ENCODE measurements around the gene DPYSL5. TPM values are rescaled to one million over a fixed set of nuclear protein-coding genes. Genes with fewer than 3 reads are reported as not detected.

DPYSL5 gene
- polyA plus RNA-seq, 3 donors from 2014 or later = not detected

DNA sequence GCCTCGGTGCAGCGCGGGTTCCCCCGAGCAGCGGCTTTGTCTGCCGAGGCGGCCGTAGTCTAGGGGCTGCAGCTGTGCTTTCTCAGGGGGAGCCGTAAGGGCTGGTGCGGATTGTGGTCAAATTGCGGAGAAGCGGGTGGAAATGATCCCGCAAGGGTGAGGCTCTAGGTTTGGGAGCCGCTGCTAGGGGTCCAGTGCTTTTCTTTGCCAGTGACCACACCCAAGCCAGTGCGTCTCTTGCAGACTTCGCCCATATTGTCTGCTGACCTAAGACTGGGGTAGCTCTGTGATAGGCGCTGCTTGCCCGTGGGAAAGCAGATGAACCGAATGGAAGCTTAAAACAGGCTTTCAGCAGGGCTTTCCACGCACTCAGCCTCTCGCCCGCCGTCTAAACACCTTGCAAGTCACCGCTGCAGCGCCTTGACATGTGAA is 2.1 kb downstream of the DPYSL5 start:
- H3K27me3 Mint-ChIP-seq (ENCODE audit: low read depth in 3 of 3) = peaks cover 15 to 21% (median 21%) of the 10 kb centered on the region in 3 donors

DNA sequence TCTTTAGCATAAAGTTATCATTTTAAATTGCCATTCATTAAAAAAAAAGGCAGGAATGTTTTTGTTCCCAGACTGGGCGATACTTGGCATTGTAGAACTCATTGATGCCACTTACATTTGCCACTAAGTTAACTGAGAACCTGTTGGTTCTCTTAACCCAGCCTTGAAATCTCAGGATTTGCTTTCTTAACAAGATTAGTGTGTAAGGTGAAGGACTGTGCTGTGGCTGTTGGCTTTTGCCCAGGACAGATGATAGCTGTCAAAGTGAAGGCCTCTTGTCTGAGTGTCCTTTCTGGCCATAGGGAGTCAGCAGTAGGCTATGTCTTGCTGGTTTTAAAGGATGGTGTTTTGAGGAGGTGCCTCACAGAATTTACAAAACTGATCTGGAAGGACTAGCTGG is 2.6 kb downstream of the DPYSL5 start:
- peaks cover 15 to 20% (median 19%) of the 10 kb centered on the region in 3 donors for H3K27me3 Mint-ChIP-seq (ENCODE audit: low read depth in 3 of 3)
- H3K27ac Mint-ChIP-seq = no peak overlapping the region
- H3K4me3 Mint-ChIP-seq = peak overlapping the region in 3 of 5 donors; percentile 12 to 19 (median 14)
- no peaks in the 10 kb centered on the region for H3K36me3 Mint-ChIP-seq
- H3K4me1 Mint-ChIP-seq = peaks cover 11 to 12% of the 10 kb centered on the region in 2 donors
- DNase-seq = no peak
- no peaks in the 10 kb centered on the region for H3K9me3 Mint-ChIP-seq

More for the DNA sequence above, 2.1 kb downstream of the DPYSL5 start:
- no peaks in the 10 kb centered on the region for H3K9me3 Mint-ChIP-seq
- no peaks in the 10 kb centered on the region for H3K36me3 Mint-ChIP-seq
- no peak overlapping the region for H3K27ac Mint-ChIP-seq
- peak overlapping the region in 2 of 5 donors; percentile 39 to 55 for H3K4me3 Mint-ChIP-seq
- peaks cover 11 to 12% of the 10 kb centered on the region in 2 donors for H3K4me1 Mint-ChIP-seq
- DNase-seq = no peak

DNA sequence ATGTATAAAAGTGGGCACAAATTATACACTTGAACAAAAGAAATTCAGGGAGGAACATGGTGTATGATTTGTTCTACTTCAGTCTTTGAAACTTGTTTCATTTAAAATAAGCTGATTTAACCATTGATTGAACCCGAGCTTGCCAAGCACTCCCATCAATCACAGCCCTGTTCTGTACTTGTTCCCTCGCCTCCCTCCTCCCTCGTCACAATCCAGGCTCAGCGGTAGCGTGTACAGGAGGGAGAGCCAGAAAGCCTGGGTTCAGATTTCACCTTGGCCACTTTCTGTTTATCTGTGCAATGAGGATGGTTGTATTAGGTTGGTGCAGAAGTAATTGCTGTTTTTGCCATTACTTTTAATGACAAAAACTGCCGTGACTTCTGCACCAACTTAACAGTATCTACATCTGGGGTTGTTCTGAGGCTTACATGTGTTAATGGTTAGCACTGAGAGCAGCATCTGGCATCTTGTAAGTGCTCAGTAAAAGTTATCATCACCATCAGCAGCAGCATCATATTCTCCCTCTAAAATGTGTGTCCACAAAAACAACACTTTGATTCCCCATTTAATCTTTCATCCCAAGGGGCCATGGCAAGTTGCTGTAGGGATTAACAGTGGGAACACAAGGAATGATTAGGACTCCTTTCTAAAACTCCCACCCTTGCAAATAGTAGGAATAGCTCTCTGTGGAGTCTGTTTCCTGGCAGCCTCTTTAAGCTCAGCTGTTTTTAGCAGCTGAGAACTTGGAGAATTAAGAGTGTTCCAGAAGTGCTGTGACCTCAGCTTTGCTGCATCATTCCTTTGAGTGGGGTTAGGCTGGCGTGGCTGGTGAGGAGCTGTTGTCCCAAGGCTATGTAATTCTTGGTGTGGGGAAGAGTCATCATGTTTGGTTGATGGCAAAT is 4.7 kb downstream of the DPYSL5 start:
- H3K36me3 Mint-ChIP-seq = no peaks in the 10 kb centered on the region
- H3K9me3 Mint-ChIP-seq = no peaks in the 10 kb centered on the region
- no peak for DNase-seq
- no peak overlapping the region for H3K27ac Mint-ChIP-seq
- H3K4me3 Mint-ChIP-seq = no peak overlapping the region
- peaks cover 0 to 5% of the 10 kb centered on the region in 2 donors for H3K4me1 Mint-ChIP-seq
- H3K27me3 Mint-ChIP-seq (ENCODE audit: low read depth in 3 of 3) = peaks cover 6 to 10% (median 8%) of the 10 kb centered on the region in 3 donors

DNA sequence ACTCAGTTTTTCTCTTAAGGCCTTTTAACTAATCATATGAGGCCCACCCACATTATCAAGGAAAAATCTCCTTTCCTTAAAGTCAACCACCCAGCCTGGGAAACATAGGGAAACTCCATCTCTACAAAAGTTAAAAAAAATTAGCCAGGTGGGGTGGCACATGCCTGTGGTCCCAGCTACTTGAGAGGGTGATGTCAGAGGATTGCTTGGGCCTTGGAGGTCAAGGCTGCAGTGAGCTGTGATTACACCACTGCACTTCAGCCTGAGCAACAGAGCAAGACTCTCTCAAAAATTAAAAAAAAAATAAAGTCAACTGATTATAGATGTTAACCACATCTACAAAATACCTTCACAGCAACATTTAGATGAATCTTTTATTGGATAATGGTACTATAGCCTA is 5.8 kb downstream of the DPYSL5 start:
- no peaks in the 10 kb centered on the region for H3K36me3 Mint-ChIP-seq
- H3K9me3 Mint-ChIP-seq = no peaks in the 10 kb centered on the region
- no peak overlapping the region for H3K4me3 Mint-ChIP-seq
- H3K27ac Mint-ChIP-seq = no peak overlapping the region
- DNase-seq = no peak
- H3K4me1 Mint-ChIP-seq = peaks cover 0 to 5% of the 10 kb centered on the region in 2 donors
- H3K27me3 Mint-ChIP-seq (ENCODE audit: low read depth in 3 of 3) = peaks cover 8 to 10% (median 9%) of the 10 kb centered on the region in 3 donors

DNA sequence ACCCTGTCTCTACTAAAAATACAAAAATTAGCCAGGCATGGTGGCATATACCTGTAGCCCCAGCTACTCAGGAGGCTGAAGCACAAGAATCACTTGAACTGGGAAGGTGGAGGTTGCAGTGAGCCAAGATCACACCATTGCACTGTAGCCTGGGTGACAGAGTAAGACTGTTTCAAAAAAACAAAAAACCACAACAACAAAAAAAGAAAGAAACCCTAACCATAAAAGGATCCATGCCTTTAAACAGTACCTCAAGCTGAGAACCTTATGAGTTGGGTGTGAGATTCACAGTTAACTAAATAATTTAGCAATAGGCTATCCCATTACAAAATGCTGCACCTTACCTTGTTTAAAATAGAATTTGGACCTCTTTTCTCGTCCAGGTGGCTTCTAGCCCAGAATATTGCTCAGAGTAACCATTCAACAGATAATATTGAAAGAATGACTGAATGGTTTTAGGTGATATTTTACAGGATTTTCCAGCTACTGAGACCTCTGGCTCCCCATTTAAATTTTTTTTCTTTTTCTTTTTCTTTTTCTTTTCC is 6.4 kb downstream of the DPYSL5 start:
- DNase-seq = no peak
- H3K4me1 Mint-ChIP-seq = peaks cover 0 to 2% of the 10 kb centered on the region in 2 donors
- H3K9me3 Mint-ChIP-seq = no peaks in the 10 kb centered on the region
- no peaks in the 10 kb centered on the region for H3K36me3 Mint-ChIP-seq
- H3K27me3 Mint-ChIP-seq (ENCODE audit: low read depth in 3 of 3) = peaks cover 9 to 10% (median 10%) of the 10 kb centered on the region in 3 donors
- no peak overlapping the region for H3K4me3 Mint-ChIP-seq
- H3K27ac Mint-ChIP-seq = no peak overlapping the region

DNA sequence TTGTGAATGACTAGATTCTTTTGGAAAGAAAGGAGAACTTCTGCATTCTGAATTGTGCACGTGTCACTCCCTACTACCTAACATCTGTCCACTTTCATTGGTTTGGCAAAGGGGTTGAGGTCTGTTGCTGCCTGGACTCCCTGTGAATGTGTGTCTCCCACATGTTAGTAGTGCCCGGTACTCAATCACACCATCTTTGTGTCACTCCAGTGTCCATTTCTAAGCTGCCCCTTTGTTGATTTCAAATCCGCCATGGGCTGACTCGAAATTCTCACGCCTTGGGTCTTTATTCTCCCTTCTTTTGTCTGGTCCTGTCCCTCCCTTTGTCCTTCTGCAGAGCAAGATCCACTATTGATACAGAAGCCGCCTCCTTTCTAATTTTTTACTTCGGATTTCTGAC is 7.5 kb downstream of the DPYSL5 start:
- peaks cover 0 to 2% of the 10 kb centered on the region in 2 donors for H3K4me1 Mint-ChIP-seq
- H3K36me3 Mint-ChIP-seq = no peaks in the 10 kb centered on the region
- peaks cover 8 to 12% (median 9%) of the 10 kb centered on the region in 3 donors for H3K27me3 Mint-ChIP-seq (ENCODE audit: low read depth in 3 of 3)
- no peaks in the 10 kb centered on the region for H3K9me3 Mint-ChIP-seq
- no peak overlapping the region for H3K27ac Mint-ChIP-seq
- no peak overlapping the region for H3K4me3 Mint-ChIP-seq
- no peak for DNase-seq

DNA sequence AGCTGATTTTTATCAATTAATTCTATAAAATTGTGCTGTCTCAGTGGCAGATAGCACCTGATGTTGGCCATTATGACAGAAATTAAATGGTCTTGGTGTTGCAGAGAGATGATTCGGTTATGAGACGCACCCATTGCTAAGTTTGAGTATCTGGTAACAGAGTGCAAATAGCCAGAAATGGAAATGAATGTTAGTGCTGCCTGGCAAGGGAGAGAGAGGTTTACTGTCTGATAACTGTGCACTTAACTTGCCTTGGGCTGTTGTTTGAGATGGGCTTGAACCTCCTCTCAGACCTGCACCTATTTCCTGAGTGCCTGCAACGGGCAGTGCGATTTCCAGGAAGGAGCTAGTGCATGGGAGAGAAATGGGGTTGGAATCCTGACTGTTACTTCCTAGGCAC is 11.7 kb downstream of the DPYSL5 start:
- DNase-seq = no peak
- Mint-ChIP-seq H3K27ac (no peak overlapping the region), H3K9me3 (no peaks in the 10 kb centered on the region), H3K36me3 (no peaks in the 10 kb centered on the region), H3K4me1 (no peaks in the 10 kb centered on the region), H3K27me3 (ENCODE audit: low read depth in 3 of 3) (peaks cover 2 to 8% (median 7%) of the 10 kb centered on the region in 3 donors), H3K4me3 (no peak overlapping the region)

DNA sequence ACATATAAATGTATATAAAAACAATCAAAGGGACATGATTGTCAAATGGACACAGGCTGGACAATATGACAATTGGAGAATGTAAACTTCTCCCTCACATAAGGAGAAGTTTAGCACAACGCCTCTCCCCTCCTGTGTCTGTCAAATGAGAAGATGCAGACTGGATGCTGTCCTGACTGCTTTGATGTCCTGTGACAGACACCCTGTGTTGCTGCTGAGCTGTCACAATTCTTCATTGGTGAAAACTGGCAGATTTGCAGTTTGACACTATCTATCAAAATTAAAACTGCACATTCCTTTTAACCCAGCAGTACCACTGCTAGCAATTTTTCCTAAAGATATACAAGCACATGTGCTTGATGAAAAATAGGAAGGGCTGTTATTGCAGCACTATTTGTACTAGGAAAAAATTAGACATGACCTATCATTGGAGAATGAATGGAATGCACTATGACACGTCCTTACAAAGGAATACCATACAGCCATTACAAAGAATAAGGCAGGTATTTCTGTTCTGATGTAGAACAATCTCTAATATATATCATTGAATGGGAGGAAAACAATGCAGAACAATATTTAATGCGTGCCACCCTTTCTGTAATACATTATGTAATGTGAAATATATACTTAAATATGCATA is 12.4 kb downstream of the DPYSL5 start:
- no peaks in the 10 kb centered on the region for H3K4me1 Mint-ChIP-seq
- peaks cover 2 to 8% (median 7%) of the 10 kb centered on the region in 3 donors for H3K27me3 Mint-ChIP-seq (ENCODE audit: low read depth in 3 of 3)
- H3K4me3 Mint-ChIP-seq = no peak overlapping the region
- H3K36me3 Mint-ChIP-seq = no peaks in the 10 kb centered on the region
- H3K9me3 Mint-ChIP-seq = no peaks in the 10 kb centered on the region
- no peak for DNase-seq
- H3K27ac Mint-ChIP-seq = no peak overlapping the region

DNA sequence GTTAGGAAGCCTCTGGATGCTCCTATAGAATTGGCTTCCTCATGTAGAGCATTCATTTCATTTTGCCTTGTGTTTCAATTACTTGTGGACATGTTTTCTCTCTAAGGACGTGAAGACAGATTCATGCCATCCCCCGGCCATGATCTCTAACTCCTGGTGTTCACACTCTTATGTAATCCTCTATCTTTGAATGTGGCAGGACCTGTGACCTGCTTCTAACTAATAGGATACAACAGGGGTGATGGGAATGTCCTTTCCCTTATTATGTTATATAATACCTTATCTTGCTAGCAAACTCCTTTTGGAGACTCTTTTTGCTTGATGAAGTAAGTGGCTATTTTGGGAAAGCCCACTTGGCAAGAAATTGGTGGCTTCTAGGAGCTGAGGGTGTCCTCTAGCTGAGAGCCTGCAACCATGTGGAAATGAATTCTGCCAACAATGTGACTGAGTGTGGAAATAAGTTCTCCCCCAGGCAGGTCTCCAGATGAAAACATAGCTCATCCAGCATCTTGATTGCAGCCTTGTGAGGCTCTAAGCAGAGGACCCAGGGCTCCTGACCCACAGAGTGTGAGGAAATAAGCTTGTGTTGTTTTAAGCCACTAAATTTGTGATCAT is 13.8 kb downstream of the DPYSL5 start:
- DNase-seq = no peak
- H3K4me3 Mint-ChIP-seq = no peak overlapping the region
- H3K36me3 Mint-ChIP-seq = no peaks in the 10 kb centered on the region
- H3K27me3 Mint-ChIP-seq (ENCODE audit: low read depth in 3 of 3) = peaks cover 2 to 7% (median 4%) of the 10 kb centered on the region in 3 donors
- no peaks in the 10 kb centered on the region for H3K9me3 Mint-ChIP-seq
- H3K4me1 Mint-ChIP-seq = no peaks in the 10 kb centered on the region
- no peak overlapping the region for H3K27ac Mint-ChIP-seq

DNA sequence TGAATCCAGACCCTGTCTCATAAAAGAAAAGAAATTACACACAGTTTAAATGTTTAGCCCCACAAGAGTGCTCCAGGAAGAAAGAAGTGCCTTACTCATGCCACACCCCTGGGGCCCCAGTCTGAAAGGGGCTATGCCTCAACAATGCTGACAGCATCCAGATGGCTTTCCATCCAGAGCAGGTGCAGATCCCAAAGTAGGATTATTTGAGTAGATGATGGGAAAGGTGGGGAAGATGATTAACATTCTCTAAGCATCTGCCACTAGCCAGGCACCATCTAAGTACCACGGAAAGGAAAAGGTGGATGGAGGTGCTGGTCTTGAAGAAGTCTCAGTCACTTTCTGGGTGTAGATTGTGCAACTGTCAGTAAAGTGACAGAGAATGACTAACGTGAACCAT is 16.3 kb downstream of the DPYSL5 start:
- Mint-ChIP-seq H3K36me3 (no peaks in the 10 kb centered on the region), H3K4me3 (no peak overlapping the region), H3K27me3 (ENCODE audit: low read depth in 3 of 3) (peaks cover 0 to 10% (median 8%) of the 10 kb centered on the region in 3 donors), H3K27ac (no peak overlapping the region), H3K4me1 (no peaks in the 10 kb centered on the region), H3K9me3 (no peaks in the 10 kb centered on the region)
- no peak for DNase-seq

DNA sequence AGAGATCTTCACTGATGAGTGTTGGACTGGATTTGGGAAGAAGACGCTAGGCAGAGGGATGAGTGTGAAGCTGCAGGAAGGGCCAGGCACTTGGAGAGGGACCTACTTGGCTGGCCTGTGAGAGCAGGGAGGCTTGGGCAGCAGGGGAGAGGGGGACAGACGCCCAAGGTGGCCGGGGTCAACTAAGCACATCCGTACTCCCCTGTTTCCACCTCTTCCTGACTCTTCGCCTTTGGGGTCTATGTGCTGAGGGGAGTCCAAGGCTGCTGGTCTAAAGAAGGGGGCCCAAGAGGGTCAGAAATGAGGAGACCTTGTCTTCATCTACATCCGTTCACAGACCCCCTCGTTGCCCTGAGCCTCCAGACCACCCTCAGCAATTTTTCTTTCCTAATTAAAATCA is 16.7 kb downstream of the DPYSL5 start:
- no peak for DNase-seq
- no peaks in the 10 kb centered on the region for H3K9me3 Mint-ChIP-seq
- H3K4me1 Mint-ChIP-seq = no peaks in the 10 kb centered on the region
- H3K4me3 Mint-ChIP-seq = no peak overlapping the region
- peaks cover 0 to 9% (median 5%) of the 10 kb centered on the region in 3 donors for H3K27me3 Mint-ChIP-seq (ENCODE audit: low read depth in 3 of 3)
- H3K36me3 Mint-ChIP-seq = no peaks in the 10 kb centered on the region
- H3K27ac Mint-ChIP-seq = no peak overlapping the region

DNA sequence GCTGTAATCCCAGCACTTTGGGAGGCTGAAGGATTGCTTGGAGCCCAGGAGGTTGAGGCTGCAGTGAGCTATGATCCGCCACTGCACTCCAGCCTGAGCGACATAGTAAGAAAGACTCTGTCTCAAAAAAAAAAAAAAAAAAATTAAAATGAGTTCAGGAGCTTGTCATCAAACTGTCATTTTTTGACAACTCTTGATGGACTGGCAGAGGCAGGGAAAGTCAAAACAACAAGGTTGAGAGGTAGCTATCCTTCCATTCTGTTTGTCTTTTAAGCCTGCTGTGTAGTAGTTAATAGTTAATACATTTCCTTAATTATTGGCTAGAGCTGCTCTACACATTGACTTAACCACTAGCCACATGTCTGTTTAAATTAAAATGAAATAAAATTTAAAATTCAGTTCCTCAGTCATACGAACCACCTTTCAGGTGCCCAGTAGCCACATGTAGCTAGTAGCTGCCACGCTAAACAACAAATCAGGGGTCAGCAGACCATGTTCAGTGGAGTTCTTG is 22.7 kb downstream of the DPYSL5 start:
- no peaks in the 10 kb centered on the region for H3K9me3 Mint-ChIP-seq
- no peaks in the 10 kb centered on the region for H3K36me3 Mint-ChIP-seq
- no peaks in the 10 kb centered on the region for H3K4me1 Mint-ChIP-seq
- peaks cover 3 to 11% (median 7%) of the 10 kb centered on the region in 3 donors for H3K27me3 Mint-ChIP-seq (ENCODE audit: low read depth in 3 of 3)
- no peak overlapping the region for H3K27ac Mint-ChIP-seq
- DNase-seq = no peak
- no peak overlapping the region for H3K4me3 Mint-ChIP-seq

DNA sequence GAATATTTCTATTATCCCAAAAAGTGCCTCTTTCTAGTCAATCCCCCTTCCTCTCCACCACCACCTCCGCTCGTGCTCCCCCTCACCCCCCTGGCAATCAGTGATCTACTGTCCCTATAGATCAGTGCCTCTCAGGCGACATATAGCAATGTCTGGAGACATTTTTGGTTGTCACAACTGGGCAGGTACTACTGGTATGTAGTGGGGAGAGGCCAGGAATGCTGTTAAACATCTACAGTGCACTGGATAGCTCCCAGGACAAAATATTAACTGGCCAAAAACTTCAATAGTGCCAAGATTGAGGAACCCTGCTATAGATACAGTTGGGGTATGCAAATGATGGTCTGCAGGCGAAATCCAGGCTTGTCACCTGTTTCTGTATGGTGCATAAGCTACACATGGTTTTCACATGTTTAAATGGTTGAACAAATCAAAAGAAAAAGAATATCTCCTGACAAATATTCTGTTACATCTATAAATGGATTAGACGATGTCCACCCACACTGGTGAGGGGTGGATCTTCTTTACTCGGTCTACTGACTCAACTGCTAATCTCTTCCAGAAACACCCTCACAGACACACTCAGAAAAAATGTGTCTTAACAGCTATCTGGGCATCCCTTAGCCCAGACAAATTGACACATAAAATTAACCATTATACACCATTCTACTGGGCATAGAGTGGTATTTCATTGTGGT is 25.5 kb downstream of the DPYSL5 start:
- peaks cover 3 to 10% (median 4%) of the 10 kb centered on the region in 3 donors for H3K27me3 Mint-ChIP-seq (ENCODE audit: low read depth in 3 of 3)
- no peaks in the 10 kb centered on the region for H3K36me3 Mint-ChIP-seq
- no peaks in the 10 kb centered on the region for H3K9me3 Mint-ChIP-seq
- no peak overlapping the region for H3K4me3 Mint-ChIP-seq
- DNase-seq = no peak
- no peaks in the 10 kb centered on the region for H3K4me1 Mint-ChIP-seq
- no peak overlapping the region for H3K27ac Mint-ChIP-seq
